PFSK-1 (cell line): ENCODE results near the gene NGRN.

ENCODE experiments used
- FOXP2 ChIP-seq: optimal IDR thresholded peaks from 2 replicates; pipeline ENCODE3; 2011; ENCODE audit warnings: borderline replicate concordance, control low read depth, inconsistent platforms; ENCODE audit not compliant: insufficient read depth; ENCODE audit errors: extremely low read length, extremely low read depth
- POLR2AphosphoS5 ChIP-seq: IDR thresholded peaks from 2 replicates; pipeline ENCODE4 v1.6.1; 2012; ENCODE audit warnings: low read depth, mild to moderate bottlenecking, control low read depth, low read length, moderate library complexity
- REST ChIP-seq, 2 experiments: IDR thresholded peaks; 2 replicates each; pipeline versions ENCODE4 v1.6.1 to v1.8.0; 2011 to 2012; ENCODE audit warnings: low read depth in 2 of 2, low read length in 2 of 2, control low read depth in 1 of 2, inconsistent platforms in 1 of 2, mild to moderate bottlenecking in 1 of 2, moderate library complexity in 1 of 2; ENCODE audit not compliant: insufficient read depth in 1 of 2
- SIN3A ChIP-seq: IDR thresholded peaks from 2 replicates; pipeline ENCODE4 v1.6.1; 2012; ENCODE audit warnings: mild to moderate bottlenecking, low read length, moderate library complexity, borderline replicate concordance; ENCODE audit not compliant: insufficient read depth
- TAF1 ChIP-seq: IDR thresholded peaks from 2 replicates; pipeline ENCODE4 v1.6.1; 2012; ENCODE audit warnings: low read length, control low read depth, borderline replicate concordance; ENCODE audit not compliant: insufficient read depth

The NGRN gene

GRCh38 chr15:90287101-90287500 lies 21.6 kb downstream of the NGRN start:
- TF ChIP-seq REST (IDR thresholded peaks at IDR 0.05; ENCODE audit: insufficient read depth in 1 of 2, low read depth in 2 of 2, low read length in 2 of 2), result no peak
- TF ChIP-seq TAF1, result no peak
- TF ChIP-seq FOXP2, result no peak
- TF ChIP-seq SIN3A, result no peak
- TF ChIP-seq POLR2AphosphoS5, result no peak

GRCh38 chr15:90287946-90288345 lies 22.5 kb downstream of the NGRN start:
- no peak for TF ChIP-seq REST (IDR thresholded peaks at IDR 0.05; ENCODE audit: insufficient read depth in 1 of 2, low read depth in 2 of 2, low read length in 2 of 2)
- no peak for TF ChIP-seq TAF1
- TF ChIP-seq FOXP2, result no peak
- no peak for TF ChIP-seq POLR2AphosphoS5
- TF ChIP-seq SIN3A, result no peak

- TF ChIP-seq SIN3A, result no peak
- TF ChIP-seq FOXP2, result no peak
- TF ChIP-seq POLR2AphosphoS5, result no peak
- TF ChIP-seq TAF1, result no peak
- TF ChIP-seq REST (IDR thresholded peaks at IDR 0.05; ENCODE audit: insufficient read depth in 1 of 2, low read depth in 2 of 2, low read length in 2 of 2), result no peak
These were observed 26.3 kb downstream of the NGRN start for GRCh38 chr15:90291679-90292356.

- TF ChIP-seq SIN3A (no peak), POLR2AphosphoS5 (no peak), FOXP2 (no peak), TAF1 (no peak), REST (IDR thresholded peaks at IDR 0.05; ENCODE audit: insufficient read depth in 1 of 2, low read depth in 2 of 2, low read length in 2 of 2) (no peak)
These were observed 28.7 kb downstream of the NGRN start for GRCh38 chr15:90294159-90294558.
